ENCODE measurements around the gene DIDO1.
"Not testable (repeated sequence)": the region's sequence is repeated elsewhere in the genome, so short reads cannot be mapped to it uniquely, and the experiment has no call there.

The DIDO1 gene

GRCh38 chr20:62855120-62855519, 71.2 kb downstream of the DIDO1 start:
- no peak for DNase-seq (ENCODE audit: low spot score)

- DNase-seq (ENCODE audit: low spot score) = no peak
Measured at GRCh38 chr20:62854121-62854520, 72.2 kb downstream of the DIDO1 start.

GRCh38 chr20:62853304-62853703, 73.0 kb downstream of the DIDO1 start:
- DNase-seq (ENCODE audit: low spot score) = not testable (repeated sequence)

- DNase-seq (ENCODE audit: low spot score) = no peak
Measured at GRCh38 chr20:62852841-62853240, 73.5 kb downstream of the DIDO1 start.

GRCh38 chr20:62852196-62852595, 74.1 kb downstream of the DIDO1 start:
- DNase-seq (ENCODE audit: low spot score) = no peak

GRCh38 chr20:62850333-62850974, 75.9 kb downstream of the DIDO1 start:
- no peak for DNase-seq (ENCODE audit: low spot score)

- no peak for DNase-seq (ENCODE audit: low spot score)
Measured at GRCh38 chr20:62849431-62849830, 76.9 kb downstream of the DIDO1 start.

- DNase-seq (ENCODE audit: low spot score) = not testable (repeated sequence)
Measured at GRCh38 chr20:62848917-62849316, 77.4 kb downstream of the DIDO1 start.

- DNase-seq (ENCODE audit: low spot score) = no peak
Measured at GRCh38 chr20:62846166-62846890, 80.0 kb downstream of the DIDO1 start.

GRCh38 chr20:62845416-62846160, 80.7 kb downstream of the DIDO1 start:
- no peak for DNase-seq (ENCODE audit: low spot score)

- DNase-seq (ENCODE audit: low spot score) = no peak
Measured at GRCh38 chr20:62844182-62844581, 82.1 kb downstream of the DIDO1 start.

GRCh38 chr20:62843656-62844055, 82.6 kb downstream of the DIDO1 start:
- no peak for DNase-seq (ENCODE audit: low spot score)

- DNase-seq (ENCODE audit: low spot score) = no peak
Measured at GRCh38 chr20:62841705-62842212, 84.5 kb downstream of the DIDO1 start.

GRCh38 chr20:62840244-62841197, 85.8 kb downstream of the DIDO1 start:
- DNase-seq (ENCODE audit: low spot score) = no peak

GRCh38 chr20:62839816-62840215, 86.5 kb downstream of the DIDO1 start:
- DNase-seq (ENCODE audit: low spot score) = no peak

- DNase-seq (ENCODE audit: low spot score) = no peak
Measured at GRCh38 chr20:62839261-62839660, 87.0 kb downstream of the DIDO1 start.

GRCh38 chr20:62838128-62838891, 88.0 kb downstream of the DIDO1 start:
- DNase-seq (ENCODE audit: low spot score) = no peak

GRCh38 chr20:62837790-62838127, 88.5 kb downstream of the DIDO1 start:
- DNase-seq (ENCODE audit: low spot score) = no peak

- DNase-seq (ENCODE audit: low spot score) = no peak
Measured at GRCh38 chr20:62836967-62837490, 89.3 kb downstream of the DIDO1 start.

- DNase-seq (ENCODE audit: low spot score) = no peak
Measured at GRCh38 chr20:62835931-62836861, 90.1 kb downstream of the DIDO1 start.

Measured in HuH-7 (cell line).